ENCODE measurements around the gene IFNL2.

GRCh38 chr19:39237200-39238184, 30.7 kb upstream of the IFNL2 start:
- no peak for TF ChIP-seq CTCF (conservative IDR thresholded peaks at IDR 0.05; ENCODE audit: low read depth, low read length)
- no peak for TF ChIP-seq CEBPB (IDR thresholded peaks at IDR 0.05; ENCODE audit: low read depth, low read length)
- no peak for TF ChIP-seq SMC3 (IDR thresholded peaks at IDR 0.05; ENCODE audit: low read depth, low read length)
